Bronchus fibroblast of lung (primary cell): ENCODE measurements around the gene CA12. TPM values are rescaled to one million over a fixed set of nuclear protein-coding genes. Genes with fewer than 3 reads are reported as not detected.

ENCODE experiments used
- total RNA-seq: library from RNA; depleted of rRNA; stranded (reverse); fragments of >200 nt; gene quantifications from 2 replicates; pipeline ENCODE4 v1.2.3, GENCODE V29; 2015

Gene CA12
- total RNA-seq: 18.7 and 20.8 TPM in 2 replicates

GRCh38 chr15:63381301-63382204 is at the start of gene CA12:
TSS of gene CA12 (minus strand) at chr15:63381846. CDS start at chr15:63381720, 126 bp downstream.

GRCh38 chr15:63277038-63277892 is 104.4 kb downstream of the CA12 start, which contains the start of gene APH1B:
TSS of gene APH1B (plus strand) at chr15:63277605. CDS start at chr15:63277624, 19 bp downstream.

Other genes starting within 250 kb of the CA12 start
- 80.4 and 102 TPM in 2 replicates for gene RPS27L, start 224.4 kb downstream of the CA12 start, total RNA-seq
- 25.0 and 32.1 TPM in 2 replicates for gene RAB8B, start 192.2 kb downstream of the CA12 start, total RNA-seq
- 9.5 and 10.6 TPM in 2 replicates for gene APH1B, start 104.2 kb downstream of the CA12 start, total RNA-seq
- gene USP3, start 122.7 kb upstream of the CA12 start, total RNA-seq: 27.1 and 29.6 TPM in 2 replicates
- 0.15 and 0.17 TPM in 2 replicates for gene FBXL22, start 215.5 kb upstream of the CA12 start, total RNA-seq